GM19468 (cell line): ENCODE measurements around the gene FARP2.
"Not testable (repeated sequence)": the region's sequence is repeated elsewhere in the genome, so short reads cannot be mapped to it uniquely, and the experiment has no call there.

Experiments used
- ATAC-seq: cut with Tn5 transposase; IDR thresholded peaks from one replicate; pipeline ENCODE4 v1.9.1; 2021; ENCODE audit warnings: mild to moderate bottlenecking, moderate library complexity, moderate number of reproducible peaks; ENCODE audit not compliant: unreplicated experiment; ENCODE audit errors: extremely low read depth

Gene FARP2

DNA sequence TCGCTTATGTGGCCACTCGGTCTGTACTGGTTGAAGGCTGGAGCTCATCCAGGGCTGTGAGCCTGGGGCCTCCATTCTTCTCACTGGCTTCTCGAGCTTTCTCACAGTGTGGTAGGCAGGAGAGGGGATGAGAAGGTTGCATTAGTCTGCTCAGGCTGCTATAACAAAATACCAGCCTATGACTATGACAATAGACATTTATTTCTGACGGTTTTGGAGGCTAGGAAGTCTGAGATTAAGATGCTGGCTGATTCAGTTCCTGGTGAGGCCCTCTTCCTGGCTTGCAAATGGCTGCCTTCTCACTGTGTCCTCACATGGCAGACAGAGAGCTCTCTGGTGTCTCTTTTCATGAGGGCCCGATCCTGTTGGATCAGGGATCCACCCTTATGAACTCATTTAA, 158.5 kb downstream of the FARP2 start:
- ATAC-seq = no peak

DNA sequence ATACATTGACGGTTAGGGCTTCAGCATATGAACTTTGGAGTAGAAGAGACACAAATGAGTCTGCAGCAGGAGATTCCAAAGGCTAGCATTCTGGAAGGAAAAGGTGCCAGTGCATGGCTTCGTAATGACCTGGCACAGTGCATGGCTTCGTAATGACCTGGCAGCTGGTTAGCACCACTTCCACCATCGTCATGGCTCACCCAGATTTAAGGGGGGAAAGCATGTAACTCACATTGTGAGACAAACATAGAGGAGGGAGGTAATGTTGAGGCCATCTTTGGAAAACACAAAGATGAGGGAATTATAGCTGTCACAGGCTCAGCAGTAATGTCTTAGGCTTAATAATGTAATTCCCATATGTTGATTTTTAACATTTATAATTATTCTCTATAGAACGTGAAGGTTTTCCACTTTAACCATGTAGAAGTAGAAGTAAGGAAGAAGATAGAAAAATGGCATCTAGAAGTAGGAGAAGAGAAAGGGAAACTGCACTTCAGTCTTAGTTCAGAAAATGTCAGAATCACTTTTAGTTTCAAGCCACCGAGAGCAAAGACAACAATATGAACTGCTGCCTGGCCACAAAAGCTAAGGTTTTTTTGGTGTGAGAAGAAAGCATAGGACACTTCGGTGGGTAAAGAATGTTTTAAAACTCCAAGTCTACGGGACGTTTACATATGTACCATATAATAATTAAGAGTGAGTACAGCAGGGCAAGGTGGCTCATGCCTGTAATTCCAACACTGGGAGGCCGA, 159.1 kb downstream of the FARP2 start:
- no peak for ATAC-seq

DNA sequence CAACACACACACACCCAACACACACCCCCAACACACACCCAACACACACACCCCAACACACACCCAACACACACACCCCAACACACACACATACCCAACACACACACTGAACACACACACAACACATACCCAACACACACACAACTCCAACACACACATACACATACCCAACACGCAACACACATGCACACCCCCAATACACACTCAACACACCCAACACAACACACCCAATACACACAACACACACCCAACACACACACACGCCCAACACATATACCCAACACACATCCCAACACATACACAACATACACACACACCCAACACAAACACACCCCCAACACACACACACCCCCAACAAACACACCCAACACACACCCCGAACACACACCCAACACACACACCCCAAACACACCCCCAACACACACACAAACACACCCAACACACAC, 160.5 kb downstream of the FARP2 start:
- no peak for ATAC-seq

DNA sequence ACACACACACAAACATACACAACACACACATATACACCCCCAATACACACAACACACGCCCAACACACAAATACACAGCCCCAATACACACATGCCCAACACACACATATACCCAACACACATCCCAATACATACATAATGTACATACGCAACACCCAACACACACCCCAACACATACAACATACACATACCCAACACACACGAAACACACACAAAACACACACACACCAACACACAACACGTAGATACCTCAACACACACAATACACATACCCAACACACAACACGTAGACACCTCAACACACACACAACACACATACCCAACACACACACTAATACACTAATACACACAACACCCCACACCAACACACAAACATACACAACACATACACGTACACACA, 161.2 kb downstream of the FARP2 start:
- ATAC-seq = no peak

DNA sequence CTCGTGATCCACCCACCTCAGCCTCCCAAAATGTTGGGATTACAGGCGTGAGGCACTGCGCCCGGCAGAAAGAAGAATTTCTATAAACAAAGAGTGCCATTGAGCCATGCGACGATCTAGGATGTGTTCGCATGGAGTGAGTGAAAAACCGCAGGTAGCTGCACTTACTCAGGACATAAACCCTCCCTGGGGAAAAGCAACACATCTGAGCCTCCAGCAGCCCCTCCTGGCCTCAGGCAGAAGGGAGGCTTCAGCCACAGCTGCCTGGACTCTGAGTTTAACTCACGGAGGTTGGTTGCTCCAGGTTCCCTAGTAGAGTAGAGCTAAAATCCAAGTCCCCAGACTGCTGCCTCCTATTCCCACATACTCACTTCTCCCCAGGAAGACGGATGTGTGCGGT, 163.6 kb downstream of the FARP2 start:
- ATAC-seq = no peak

DNA sequence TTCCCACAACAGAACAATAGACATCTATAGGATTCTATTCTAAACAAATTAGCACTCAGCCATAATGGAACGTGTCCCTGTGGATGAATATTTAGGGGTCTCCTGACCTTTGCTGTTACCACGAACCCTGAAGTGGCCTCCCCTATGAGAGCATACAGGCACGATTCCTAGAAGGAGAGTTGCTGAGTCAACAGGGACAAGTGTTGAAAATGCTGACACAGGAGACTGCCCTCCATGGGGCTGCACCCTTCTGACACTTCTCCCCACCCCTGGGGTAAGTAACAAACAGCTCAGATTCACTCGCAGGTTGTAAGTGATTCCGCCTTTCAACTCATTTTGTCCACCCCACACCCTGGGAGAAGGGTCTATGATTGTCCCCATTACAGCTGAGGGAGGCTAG, 166.4 kb downstream of the FARP2 start:
- no peak for ATAC-seq

DNA sequence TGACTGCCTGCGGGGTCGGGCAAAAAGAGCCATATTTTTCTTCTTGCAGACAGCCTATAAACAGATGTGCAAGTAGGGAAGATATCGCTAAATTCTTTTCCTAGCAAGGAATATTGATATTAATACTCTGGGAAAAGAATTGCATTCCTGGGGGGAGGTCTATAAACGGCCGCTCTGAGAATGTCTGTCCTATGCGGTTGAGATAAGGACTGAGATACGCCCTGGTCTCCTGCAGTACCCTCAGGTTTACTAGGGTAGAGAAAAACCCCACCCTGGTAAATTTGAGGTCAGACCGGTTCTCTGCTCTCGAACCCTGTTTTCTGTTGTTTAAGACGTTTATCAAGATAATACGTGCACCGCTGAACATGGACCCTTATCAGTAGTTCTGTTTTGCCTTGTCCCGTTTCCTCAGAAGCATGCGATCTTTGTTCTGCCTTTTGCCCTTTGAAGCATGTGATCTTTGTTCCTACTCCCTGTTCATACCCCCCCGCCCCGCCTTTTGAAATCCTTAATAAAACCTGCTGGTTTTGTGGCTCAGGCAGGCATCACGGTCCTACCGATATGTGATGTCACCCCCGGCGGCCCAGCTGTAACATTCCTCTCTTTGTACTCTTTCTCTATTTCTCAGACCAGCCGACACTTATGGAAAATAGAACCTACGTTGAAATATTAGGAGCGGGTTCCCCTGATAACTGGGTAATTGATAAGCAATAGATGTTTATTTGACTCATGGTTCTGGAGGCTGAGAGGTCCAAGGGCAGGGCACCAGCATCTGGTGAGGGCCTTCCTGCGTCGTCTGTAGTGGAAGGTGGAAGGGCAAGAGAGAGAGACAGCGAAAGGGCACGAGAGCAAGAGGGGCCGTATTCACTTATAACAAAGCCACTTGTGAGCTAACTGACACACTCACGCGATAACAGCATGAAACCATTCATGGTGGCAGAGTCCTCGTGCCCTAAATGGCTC, 170.0 kb downstream of the FARP2 start:
- ATAC-seq = not testable (repeated sequence)

DNA sequence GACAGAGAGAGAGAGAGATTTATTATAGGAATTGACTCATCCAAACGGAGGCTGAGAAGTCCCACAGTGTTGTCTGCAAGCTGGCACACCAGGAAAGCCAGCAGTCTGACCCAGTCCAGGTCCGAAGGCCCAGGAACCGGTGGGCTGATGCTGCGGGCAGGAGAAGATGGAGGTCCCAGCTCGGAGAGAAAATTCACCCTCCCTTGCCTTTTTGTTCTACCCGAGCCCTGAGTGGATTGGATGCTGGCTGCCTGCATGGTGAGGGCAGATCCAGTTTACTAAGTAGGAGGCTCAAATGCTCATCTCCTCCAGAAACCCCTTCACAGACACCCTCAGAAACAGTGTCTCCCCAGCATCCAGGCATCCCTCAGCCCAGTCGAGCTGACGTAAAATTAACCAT, 174.5 kb downstream of the FARP2 start:
- no peak for ATAC-seq

DNA sequence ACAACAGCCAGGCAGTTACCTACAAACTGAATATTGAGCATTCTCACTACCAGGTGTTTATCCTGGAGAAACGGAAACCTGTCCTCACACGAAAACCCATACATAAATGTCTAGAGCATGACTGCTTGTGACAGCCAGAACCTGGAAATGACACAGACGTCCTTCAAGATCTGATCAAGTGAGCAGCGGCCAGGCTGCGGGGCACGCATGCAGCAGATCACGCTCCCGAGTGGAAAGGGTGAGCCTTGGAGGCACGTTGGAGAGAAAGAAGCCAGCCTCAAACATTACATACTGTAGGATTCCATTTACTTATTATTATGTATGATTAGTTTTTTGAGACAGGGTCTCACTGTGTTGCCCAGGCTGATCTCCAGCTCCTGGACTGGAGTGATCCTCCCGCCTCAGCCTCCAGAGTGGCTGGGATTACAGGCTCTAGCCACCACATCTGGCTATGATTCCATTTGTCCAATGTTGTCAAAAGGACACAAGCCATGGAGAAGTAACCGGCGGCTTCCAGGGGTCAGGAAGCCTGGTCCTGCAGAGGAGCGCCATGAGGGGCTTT, 175.2 kb downstream of the FARP2 start:
- ATAC-seq = no peak

DNA sequence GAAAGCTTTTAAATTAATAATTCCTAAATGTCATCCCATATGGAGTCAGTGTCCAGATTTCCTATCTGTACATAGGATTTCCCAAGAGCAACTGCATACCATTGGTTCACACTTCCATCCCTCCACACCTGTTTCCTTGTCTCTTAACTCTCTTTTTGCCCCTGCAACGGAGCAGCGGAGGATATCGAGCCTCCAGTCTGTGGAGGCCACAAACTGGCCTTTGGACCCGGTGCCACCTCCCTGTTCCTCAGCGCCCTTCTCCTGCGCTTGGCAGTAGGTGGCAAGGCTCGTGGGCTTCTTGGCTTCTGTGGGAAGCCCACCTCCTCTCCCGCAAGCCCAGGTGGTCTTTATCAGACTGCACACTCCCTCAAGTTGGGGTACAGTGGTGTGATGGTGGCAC, 176.1 kb downstream of the FARP2 start:
- ATAC-seq = no peak

DNA sequence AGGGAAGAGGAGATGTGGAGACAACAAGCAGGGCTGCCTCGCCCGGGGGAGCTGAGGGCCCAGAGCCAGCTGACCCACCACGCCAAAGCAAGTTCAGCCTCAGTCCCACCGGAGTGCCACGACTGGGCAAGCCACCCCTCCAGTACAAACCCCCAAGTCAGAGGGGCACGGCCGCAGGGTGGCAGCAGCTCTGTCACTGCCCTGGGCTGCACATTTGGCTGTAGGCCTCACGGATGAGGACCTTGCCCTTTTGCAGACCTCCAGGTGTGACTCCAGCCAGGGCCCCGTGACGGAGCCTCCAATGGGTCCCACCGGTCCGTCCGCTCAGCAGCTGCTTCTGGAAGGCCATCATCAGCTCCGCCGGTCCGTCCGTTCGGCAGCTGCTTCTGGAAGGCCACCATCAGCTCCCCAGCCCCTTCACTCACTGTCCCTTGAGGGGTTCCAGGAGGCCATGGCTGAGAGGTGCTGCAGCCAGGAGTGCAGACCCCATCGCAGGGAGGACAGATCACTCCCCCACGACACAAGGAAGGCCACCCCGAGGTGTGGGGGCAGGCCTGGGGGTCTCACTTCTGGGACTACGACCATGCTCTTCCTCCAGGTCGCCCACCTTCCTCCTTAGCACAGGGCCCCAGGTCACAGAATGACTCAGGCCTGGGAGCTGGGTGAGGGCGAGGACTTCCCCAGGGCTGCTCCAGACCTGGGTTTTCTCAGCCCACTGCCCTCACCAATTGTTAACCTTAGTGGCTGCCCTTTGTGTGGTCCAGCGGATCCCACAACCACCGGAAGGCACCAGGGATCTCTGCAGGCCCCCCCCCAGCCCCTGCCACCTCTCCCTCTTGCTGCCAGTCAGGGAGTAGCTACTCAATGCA, 176.9 kb downstream of the FARP2 start:
- no peak for ATAC-seq

DNA sequence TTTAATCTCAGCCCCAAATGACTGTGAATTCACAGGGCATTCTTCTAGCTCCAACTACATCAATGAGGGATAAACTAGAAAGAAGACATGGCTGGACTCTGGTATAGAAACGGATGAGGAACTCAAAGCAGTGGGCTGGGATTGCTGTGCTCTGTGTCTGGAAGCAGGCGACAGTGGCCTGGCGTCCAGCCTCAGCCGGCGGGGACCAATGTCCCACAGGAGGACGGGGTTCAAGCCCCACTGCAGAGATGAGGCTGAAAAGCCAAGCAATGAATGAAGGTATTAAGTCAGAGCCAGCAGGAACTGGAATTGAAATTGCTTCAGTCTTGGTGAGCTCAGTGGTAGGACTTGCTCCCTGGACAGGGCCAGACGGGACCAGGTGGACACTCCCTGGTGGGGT, 178.2 kb downstream of the FARP2 start:
- no peak for ATAC-seq

DNA sequence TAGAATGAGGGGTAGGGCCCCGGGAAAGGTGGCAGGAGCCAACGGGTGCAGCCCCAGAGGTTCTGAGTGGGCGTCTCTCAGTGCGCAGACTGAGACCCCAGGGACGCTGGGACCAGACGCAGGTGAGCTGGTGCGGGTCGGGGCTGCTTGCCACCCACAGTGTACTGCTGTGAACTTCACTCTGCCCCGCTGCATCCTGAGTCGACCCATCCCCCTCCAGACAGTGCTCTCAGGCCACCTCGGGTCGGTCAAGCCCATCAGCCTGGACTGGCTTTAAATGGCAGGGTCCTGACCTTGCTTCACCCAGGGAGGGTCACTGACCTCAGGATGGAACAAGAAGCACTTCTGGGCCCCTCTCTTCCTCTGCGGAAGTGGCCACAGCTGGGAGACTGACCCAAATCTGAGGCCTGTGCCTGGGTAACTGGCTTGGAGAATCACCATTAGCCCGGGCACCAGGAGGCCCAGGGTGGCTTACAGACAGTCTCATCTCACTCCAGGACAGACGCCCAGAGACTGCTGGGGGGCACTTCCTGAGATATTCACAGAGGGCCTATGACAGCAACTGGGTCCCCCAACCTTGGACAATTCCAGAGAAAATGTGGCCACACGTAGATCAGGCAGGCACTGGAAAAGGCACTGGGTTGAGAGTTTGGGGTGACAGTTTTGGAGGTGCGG, 178.8 kb downstream of the FARP2 start:
- no peak for ATAC-seq

DNA sequence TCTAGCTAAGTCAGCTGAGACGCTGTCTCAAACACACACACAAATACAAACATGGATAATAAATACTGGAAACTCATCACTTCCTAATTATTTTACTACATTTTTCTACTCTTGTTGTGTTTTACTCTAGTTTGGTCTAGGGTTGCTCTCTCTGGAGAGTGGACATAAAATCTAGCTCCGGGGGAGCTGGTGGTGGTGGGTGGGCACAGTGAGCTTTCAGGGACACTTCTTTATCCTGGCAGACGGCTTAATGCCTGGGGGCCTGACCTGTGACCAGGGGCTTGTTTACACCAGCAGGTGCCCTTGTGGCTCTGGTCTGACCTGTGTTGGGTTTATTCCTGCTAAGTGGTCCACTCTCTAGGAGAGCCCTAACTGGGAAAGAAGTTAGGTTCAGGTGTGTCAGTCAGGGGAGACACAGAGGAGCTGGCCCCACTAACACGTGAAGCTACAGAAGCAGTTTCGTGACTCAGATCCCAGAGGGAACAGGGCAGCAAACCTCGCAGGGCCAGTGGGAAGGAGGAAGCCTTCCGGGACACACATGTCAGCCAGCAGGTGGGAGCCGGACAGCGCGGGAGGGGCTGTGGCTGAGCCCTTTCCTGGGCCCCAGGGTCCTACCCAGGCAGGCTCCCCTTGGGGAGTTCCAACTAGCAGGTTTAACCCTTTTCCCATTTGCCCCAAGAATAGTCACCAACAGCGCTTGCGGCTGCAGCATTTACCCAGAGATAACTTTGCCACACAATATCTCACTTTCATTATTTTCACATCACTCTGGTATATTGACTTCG, 180.0 kb downstream of the FARP2 start:
- ATAC-seq = no peak

DNA sequence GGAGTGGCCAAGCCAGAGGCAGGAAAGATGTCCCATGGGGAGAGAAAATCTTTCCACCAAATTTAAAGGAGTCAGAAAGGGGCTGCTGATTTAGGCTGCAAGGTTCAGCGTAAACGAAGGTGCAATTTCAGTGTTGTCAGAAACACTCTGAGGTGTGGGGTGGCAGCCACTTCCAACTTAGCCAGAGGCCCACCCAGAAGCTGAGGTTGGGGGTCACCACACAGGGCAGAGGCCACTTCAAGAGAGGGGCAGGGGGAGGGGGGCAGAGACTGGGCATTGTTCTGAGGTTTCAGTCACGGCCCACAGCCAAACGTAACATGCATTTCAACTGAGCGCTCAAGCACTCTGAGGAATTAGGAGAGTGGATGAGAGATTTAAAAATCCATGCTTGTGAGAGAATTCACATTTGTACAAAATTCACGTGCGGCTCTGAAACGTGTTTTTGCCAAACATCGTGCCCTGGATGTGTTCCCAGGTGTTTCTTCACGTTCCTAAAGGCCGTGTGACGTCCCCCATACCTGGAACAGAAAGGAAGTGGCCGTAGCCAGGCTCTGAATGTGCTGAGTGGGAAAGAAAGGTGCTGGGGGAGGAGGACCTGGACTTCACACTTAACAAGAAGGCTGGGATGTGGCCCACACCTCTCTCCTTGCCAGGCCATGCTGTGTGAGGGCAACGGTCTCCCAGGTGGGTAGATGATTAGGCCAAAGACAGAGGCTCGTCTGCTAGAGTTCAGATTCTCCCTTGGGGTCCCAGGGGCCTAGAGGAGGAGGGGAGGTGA, 182.9 kb downstream of the FARP2 start:
- ATAC-seq = no peak

DNA sequence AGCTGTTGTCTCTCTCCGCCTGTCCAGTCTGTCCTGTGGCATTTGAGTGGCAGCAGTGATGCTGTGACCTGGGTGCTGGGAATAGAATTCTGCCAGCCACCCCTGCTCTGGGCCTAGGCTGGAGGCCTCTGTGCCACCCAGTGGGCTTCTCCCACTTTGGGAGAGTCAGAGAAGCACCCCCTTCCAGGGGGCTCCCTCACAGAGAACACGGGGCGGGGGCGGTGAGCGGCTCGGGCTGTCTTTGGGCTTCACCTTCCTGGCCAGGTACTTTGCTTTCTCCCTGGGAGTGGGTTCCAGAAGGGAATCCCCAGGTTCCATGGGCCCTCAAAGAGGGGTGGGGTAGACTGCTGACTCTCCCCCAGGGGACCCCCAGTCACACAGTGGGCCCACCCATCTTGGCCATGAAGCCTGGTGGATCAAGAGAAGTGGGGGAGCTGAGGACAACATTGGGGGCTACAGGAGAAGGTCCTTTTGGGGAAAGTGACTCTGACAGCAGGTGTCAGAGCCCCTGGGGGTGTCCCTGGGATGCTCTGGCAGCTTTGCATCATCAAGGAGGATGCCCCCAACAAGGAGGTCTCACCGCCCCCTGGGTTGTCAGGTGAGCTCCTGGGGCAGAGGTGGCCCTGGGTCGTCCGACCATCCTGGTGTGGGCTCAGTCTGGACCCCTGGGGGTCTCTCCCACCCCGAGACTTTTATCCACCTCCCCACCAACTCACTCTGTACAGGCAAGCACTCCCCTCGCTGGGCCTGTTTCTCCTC, 183.7 kb downstream of the FARP2 start:
- no peak for ATAC-seq

DNA sequence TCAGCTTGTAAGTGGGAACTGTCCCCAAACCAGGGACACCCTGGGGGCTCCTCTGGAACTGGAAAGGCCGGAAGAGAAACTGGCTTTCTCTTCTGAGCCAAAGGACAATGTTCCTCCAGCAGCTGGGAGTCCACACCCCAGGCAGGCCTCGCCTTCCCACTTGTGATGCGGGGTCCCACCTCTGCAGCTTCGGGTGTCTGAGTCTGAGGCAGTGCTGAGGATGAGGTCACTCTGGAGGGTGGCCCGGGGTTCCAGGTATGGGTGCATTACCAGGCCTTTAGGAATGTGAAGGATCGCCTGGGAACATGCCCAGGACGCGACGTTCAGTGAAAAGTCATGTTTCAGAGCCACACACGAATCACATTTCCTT, 184.3 kb downstream of the FARP2 start:
- ATAC-seq = no peak
